Tibial nerve (tissue), 4 donors: Measurements from ENCODE around the gene RFX4.

Source experiments
- EP300 ChIP-seq, 2 donors: sonication (generic); formaldehyde crosslinking; IDR thresholded peaks; one replicate each; pipeline ENCODE4 v1.6.1; 2017; ENCODE audit warnings: antibody characterized with exemption in 2 of 2, mild to moderate bottlenecking in 1 of 2
- POLR2A ChIP-seq, 2 donors: fragments of 450-650 bp; IDR thresholded peaks; one replicate each; pipeline ENCODE4 v1.6.1; 2017; ENCODE audit warnings: antibody characterized with exemption in 2 of 2, mild to moderate bottlenecking in 2 of 2, moderate library complexity in 2 of 2
- TF ChIP-seq, protein P1 (sequence below), 5 experiments: fragments of 200-600 bp in 3 of 5; fragments of 450-650 bp in 2 of 5; sonication (generic) in 3 of 5; IDR thresholded peaks; one replicate each; pipeline ENCODE4 v1.5.1; 2016 to 2019; ENCODE audit warnings: antibody characterized with exemption in 5 of 5, mild to moderate bottlenecking in 3 of 5, moderate library complexity in 2 of 5

DNA sequence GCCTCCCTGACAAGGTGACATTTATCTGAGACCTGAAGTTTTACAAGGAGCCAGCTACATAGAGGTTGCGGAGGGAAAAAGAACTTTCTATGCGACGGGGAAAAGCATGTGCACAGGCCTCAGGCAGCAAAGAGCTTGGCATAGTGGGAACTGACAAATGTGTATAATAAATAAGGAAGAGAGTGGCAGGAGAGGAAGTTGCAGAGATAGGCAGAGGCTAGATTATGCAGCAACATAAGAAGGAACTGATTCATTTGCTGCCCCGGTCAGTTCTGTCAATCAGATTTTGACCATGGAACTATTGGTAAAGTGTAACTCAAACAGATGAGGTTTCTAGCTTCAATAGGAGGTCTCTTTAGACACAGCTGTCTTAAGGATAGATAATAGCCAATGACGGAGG lies 158.0 kb downstream of the RFX4 start:
- TF ChIP-seq EP300 (IDR thresholded peaks at IDR 0.05) (no peak), POLR2A (IDR thresholded peaks at IDR 0.05) (no peak)
- TF ChIP-seq, protein P1, sequence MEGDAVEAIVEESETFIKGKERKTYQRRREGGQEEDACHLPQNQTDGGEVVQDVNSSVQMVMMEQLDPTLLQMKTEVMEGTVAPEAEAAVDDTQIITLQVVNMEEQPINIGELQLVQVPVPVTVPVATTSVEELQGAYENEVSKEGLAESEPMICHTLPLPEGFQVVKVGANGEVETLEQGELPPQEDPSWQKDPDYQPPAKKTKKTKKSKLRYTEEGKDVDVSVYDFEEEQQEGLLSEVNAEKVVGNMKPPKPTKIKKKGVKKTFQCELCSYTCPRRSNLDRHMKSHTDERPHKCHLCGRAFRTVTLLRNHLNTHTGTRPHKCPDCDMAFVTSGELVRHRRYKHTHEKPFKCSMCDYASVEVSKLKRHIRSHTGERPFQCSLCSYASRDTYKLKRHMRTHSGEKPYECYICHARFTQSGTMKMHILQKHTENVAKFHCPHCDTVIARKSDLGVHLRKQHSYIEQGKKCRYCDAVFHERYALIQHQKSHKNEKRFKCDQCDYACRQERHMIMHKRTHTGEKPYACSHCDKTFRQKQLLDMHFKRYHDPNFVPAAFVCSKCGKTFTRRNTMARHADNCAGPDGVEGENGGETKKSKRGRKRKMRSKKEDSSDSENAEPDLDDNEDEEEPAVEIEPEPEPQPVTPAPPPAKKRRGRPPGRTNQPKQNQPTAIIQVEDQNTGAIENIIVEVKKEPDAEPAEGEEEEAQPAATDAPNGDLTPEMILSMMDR (IDR thresholded peaks at IDR 0.05) = no peak
